GM18502 (cell line): ENCODE data around the gene CD248.
"Not testable (repeated sequence)": the region's sequence is repeated elsewhere in the genome, so short reads cannot be mapped to it uniquely, and the experiment has no call there.

Source experiments
- ATAC-seq: cut with Tn5 transposase; IDR thresholded peaks from one replicate; pipeline ENCODE4 v1.9.1; 2021; ENCODE audit warnings: mild to moderate bottlenecking; ENCODE audit not compliant: unreplicated experiment, poor library complexity

The CD248 gene

DNA sequence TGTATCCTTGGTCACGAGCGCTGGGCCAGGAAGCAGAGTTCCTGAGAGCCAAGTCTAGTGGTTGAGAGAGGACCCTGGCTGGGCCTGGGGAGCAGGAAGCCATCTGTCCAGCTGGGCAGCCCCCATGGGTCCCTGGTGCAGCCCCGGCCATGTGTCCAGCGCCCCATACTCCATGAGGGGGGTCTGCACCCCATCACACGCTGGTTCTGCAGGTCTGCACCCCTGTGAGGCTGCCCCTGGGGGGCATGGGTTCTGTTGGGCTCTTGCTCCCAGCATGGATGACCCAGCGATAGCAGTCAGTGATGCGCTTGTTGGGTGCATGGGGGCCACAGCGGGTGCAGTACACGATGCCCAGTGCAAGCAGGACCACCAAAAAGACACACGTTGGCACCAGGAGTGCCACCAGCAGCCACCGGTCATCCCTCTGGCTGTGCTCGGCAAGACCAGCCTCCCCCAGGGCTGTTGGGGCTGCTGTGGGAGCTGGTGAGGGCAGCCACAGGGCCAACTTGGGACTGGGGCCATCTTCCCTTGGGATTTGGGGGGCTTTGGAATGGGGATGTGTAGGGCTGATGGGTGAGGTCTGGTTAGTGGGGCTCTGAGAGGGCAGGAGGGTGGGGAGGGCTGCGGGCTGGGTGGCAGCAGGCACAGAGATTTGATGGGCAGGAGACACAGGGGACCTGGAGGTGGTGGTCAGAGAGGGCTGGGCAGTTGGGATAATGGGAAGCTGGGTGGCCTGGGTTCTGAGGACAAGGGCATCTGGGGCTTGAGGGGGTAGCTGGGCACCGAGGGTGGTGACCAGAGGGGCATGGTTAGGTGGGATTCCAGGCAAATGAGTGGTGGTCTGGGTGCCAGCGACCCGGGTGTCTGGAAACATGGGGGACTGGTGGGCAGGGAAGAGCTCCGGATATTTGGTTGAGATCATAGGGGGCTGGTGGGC lies 2.0 kb downstream of the CD248 start:
- no peak for ATAC-seq

GRCh38 chr11:66314186-66314501 lies 2.7 kb downstream of the CD248 start:
- ATAC-seq, result no peak

DNA sequence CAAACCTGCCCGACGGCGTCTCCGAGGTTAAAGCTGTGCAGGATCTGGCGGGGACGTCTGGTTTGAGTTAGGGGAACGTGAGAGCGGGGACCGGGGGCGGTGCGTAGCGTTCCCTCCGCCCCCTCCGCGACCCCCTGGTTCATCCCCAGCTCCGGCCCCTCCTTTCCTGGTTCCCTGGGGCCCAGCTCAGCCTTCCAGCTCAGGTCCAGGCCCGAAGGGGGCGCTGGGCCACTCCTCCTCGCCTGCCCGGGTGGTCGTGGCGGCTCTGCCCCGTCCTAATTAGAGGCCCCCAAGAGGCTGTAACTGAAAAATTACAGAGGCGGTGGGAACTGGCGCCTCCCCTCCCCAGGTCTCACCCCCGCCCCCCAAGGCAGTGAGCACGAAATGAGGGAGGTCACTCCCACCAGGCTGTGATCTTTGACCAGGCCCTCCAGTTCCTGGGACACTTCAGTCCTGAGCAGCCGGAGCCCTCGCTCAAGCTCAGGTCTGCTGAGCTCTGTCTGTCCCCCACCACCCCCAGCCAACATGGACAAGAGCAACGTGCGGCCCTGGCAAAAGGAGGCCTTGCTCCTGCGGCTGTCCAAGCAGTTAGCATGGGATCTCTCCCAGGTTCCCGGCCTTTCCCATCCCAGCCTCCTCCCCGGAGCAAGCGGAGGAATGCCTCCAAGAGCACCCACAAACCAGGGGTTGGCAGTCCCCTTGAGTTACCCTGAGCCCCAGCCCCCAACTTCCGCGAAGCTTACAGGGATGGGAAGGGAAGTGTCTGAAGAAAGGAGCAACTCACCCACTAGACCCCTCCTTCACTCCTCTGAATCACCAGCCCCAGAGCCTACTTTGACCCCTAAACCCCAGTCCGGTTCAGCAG lies 3.3 kb downstream of the CD248 start:
- ATAC-seq, result no peak

- ATAC-seq, result peak; percentile 69
These were observed 4.1 kb downstream of the CD248 start for GRCh38 chr11:66312549-66313320.

- peak; percentile 76 for ATAC-seq
These were observed 4.8 kb downstream of the CD248 start for GRCh38 chr11:66311965-66312548.

DNA sequence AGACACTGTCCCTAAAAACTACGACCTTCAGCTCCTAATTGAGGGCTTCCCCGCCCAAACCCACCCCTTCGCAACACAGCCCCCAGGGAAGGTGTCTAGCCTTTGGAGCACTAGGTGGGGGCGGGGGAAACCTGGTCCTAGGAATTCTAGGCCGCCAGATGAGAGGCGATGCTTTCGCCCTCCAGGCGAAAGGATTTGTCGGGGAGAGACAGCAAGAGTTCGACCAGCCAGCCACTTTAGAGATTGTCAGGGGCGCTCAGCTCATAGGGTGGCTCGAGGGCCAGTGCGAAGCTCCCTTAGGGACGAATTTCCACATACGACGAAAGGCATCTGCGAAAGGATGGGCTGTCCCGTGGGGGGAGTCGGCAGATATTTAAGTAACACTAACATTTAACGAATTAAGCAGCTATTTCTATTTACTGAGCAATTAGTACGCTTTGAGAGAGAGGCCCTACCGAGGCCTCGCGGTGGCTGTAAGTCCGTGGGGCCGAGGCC lies 5.3 kb downstream of the CD248 start:
- no peak for ATAC-seq

DNA sequence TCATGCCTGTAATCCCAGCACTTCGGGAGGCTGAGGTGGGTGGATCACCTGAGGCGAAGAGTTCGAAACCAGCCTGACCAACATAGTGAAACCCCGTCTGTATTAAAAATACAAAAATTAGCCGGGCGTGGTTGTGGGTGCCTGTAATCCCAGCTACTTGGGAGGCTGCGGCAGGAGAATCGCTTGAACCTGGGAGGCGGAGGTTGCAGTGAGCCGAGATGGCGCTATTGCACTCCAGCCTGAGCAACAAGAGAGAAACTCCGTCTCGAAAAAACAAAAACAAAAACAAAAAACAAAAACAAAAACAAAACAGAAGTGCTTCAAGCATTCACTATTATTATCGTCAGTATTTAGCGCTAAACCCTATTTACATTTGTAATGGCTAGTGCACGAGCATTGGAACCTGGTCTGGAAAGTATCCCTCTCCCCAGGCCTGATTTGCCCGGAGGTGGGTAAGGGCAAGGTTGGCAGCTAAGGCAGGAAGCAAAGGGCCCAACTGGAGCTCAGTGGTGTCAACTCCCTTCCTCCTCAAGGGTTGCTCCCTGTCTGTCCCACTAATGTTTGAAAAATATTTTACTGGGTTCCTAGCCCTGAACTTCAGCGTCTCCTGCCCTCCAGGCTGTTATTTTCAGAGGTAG lies 5.9 kb downstream of the CD248 start:
- not testable (repeated sequence) for ATAC-seq

DNA sequence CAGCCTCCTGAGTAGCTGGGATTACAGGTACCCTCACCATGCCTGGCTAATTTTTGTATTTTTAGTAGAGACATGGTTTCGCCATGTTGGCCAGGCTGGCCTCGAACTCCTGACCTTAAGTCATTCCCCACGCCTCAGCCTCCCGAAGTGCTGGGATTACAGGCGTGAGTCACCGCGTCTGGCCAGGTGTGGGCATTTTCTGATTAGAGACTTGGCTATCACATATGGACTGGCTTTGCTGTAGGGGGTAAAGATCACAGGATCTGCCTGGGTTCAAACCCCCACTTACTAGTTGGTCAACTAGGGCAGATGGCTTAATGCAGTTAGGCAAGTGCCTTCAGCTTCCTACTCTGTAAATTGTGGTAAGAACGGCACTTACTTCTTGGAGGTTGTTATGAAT lies 6.5 kb downstream of the CD248 start:
- no peak for ATAC-seq

DNA sequence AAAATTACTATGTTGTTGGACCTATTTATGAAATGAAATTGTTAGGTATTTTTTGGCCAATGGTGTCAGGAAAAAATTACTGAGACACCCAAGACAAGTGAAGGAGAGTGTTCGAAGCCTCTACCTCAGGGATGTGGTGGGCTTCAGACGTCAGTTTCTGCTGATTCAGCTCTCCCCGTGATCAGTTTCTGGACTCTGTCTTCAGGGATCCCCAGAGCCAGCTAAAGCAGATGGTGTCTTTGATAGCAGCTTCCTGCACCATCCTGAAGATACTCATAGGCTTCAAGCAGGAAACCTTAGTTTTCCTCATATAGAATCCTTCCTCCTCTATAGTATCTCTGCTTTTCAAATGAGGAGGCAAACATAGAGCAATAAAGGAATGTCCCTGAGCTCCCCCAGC lies 7.4 kb downstream of the CD248 start:
- no peak for ATAC-seq

- ATAC-seq, result no peak
These were observed 14.2 kb downstream of the CD248 start for GRCh38 chr11:66302656-66303055.

DNA sequence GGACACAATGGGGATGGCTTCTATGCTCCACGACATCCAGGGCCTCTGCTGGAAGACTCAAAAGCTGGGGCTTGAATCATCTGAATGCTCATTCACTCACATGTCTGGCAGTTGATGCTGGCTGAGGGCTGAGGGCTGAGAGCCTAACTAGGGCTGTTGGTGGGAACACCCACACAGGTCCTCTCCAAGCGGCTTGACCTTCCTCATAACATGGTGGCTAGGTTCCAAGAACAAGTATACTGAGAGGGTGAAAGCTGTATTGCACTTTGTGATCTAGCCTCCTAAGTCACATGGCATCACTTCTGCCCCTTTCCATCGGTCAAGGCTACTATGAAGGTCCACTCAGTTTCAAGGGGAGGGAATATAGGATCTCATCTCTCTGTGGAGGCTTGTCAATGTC lies 17.7 kb downstream of the CD248 start:
- ATAC-seq, result no peak

- ATAC-seq, result no peak
These were observed 19.2 kb downstream of the CD248 start for GRCh38 chr11:66297610-66298009.

DNA sequence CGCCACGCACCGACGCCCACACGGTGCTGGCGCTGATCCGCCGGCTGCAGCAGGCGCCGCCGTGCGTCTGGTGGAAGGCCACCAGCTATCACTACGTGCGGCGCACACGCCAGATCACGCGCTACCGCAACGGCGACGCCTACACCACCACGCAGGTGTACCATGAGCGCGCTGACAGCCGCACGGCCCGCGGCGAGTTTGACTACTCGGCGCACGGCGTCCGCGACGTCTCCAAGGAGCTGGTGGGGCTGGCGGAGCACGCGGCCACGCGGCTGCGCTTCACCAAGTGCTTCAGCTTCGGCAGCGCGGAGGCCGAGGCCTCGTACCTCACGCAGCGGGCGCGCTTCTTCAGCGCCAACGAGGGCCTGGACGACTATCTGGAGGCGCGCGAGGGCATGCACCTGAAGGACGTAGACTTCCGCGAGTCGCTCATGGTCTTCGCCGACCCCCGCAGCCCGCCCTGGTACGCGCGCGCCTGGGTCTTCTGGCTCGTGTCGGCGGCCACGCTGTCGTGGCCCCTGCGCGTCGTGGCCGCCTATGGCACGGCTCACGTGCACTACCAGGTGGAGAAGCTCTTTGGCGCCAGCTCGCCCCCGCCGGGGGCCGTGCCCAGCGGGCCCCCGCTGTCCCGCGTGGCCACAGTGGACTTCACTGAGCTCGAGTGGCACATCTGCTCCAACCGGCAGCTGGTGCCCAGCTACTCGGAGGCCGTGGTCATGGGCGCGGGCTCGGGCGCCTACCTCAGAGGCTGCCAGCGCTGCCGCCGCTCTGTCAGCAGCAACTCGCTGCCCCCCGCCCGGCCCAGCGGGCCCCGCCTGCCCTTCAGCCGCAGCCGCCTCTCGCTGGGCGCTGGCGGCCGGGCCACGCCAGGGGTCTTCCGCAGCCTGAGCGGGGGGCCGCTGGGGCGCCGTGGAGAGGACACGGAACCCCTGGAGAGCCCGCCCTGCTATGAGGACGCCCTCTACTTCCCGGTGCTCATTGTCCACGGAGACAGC lies 21.9 kb downstream of the CD248 start:
- no peak for ATAC-seq

DNA sequence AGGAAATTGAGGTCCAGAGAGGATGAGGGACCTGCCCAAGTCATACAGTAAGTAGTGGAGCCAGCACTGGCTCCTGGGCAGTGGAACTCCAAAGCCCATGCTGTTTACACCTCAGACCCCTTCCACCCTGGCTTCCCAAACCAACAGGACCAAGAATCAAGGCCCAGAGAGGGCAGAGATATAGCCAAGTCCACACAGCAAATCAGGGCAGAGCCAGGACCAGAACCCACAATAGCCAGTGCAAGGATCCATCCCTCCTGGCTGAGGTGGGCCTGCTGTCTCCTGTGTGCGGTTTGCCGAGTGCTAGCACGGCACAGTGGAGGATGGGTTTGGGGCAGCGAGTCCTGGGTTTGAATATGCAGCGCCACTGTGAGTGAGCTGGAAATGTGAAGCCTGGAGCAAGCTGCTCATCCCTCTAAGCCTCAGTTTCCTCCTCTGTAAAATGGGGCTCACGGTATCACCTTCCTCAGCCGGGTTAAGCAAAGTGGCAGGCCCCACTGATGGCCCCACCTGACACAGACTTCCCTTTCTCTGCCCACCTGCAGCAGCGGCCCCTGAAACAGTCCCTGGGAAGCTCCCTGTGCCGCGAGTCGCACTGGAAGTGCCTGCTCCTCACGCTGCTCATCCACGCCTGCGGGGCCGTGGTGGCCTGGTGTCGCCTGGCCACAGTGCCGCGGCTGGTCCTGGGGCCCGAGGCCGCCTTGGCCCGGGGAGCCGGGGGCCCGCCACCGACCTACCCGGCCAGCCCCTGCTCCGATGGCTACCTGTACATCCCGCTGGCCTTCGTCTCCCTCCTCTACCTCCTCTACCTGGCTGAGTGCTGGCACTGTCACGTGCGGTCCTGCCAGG lies 22.8 kb downstream of the CD248 start:
- ATAC-seq, result no peak

DNA sequence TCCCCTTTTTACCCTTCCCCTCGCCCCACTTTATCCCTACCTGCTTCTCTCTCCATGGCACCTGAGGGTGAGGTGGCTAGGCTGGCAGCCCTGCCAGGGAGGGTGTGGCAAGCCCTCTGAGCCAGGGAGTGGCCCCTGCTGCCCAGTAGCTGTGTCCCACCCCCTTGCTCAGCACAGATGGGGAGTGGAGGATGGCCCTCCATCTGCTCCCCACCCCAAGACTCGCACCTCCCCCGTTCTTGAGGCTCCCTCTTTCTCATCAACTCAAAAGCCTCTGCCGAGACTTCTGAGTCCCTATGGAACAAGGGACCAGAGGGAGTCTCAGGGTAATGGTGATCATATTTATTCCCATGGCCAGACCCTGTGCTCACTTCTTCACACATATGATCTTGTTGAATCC lies 23.5 kb downstream of the CD248 start:
- no peak for ATAC-seq

DNA sequence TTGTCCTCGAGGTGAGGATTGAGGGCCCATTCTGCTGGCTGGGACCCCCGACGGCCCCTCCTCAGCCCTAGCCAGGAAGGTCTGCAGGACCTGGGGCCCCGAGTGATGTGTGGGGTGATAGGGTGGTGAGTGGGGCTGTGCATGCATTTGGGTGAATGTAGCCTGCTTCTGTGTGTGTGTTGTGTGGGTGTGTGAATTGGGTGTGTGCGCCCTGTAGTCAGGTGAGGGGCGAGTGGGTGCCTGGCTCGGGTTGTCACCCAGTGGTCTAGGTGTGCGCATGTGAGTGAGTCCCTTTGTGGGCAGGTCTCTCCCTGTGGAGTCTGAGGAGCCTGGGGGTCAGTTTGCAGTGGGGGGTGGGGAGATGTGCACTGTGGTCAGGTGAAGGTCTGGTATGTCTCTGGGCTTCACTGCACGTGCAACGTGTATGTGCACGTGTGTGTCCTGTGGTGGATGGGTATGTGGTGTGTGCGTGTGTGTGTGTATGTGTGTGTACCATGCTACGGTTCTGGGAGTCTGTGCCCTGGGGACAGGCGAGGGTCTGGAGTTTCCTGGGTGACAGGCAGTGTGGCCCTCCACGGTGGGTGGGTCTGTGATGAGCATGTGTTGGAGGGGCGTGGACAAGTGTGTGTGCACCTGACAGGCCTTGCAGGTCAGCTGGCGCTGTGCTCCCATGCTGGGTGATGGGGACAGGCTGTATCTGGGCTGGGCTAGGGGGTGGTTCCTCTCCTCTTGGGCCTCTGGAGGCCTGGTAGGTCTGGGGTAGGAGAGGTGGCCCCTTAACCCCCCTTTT lies 24.1 kb downstream of the CD248 start:
- no peak for ATAC-seq
